Keratinocyte (primary cell): ENCODE results near the gene HUS1B.

Experiments
- EZH2 ChIP-seq: IDR thresholded peaks from one replicate; pipeline ENCODE4 v1.6.1; 2012; ENCODE audit warnings: inconsistent platforms, mild to moderate bottlenecking, low read length, moderate library complexity
- TF ChIP-seq, protein P1 (sequence below), 3 experiments: IDR thresholded peaks in 1 of 3; conservative IDR thresholded peaks in 1 of 3; optimal IDR thresholded peaks in 1 of 3; 2 replicates in 2 of 3; 3 replicates in 1 of 3; pipeline versions ENCODE3 to v1.5.1; 2011; ENCODE audit warnings: low read length in 3 of 3, mild to moderate bottlenecking in 3 of 3, moderate library complexity in 2 of 3, control low read depth in 1 of 3, inconsistent platforms in 1 of 3; ENCODE audit not compliant: insufficient read depth in 2 of 3; ENCODE audit errors: extremely low read depth in 1 of 3

DNA sequence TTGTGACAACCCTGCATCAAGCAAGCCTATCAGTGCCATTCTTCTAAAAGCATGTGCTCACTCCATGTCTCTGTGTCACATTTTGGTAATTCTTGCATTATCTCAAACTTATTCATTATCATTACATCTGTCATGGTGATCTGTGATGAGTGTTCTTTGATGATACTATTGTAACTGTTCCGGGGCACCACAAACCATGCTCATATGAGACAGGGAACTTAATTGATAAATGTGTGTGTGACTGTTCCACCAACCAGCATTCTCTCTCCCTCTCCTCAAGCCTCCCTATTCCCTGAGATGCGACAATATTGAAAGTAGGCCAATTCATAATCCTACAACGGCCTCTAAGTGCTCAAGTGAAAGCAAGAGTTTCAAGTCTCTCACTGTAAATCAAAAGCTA is 4.0 kb downstream of the HUS1B start:
- TF ChIP-seq, protein P1, sequence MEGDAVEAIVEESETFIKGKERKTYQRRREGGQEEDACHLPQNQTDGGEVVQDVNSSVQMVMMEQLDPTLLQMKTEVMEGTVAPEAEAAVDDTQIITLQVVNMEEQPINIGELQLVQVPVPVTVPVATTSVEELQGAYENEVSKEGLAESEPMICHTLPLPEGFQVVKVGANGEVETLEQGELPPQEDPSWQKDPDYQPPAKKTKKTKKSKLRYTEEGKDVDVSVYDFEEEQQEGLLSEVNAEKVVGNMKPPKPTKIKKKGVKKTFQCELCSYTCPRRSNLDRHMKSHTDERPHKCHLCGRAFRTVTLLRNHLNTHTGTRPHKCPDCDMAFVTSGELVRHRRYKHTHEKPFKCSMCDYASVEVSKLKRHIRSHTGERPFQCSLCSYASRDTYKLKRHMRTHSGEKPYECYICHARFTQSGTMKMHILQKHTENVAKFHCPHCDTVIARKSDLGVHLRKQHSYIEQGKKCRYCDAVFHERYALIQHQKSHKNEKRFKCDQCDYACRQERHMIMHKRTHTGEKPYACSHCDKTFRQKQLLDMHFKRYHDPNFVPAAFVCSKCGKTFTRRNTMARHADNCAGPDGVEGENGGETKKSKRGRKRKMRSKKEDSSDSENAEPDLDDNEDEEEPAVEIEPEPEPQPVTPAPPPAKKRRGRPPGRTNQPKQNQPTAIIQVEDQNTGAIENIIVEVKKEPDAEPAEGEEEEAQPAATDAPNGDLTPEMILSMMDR (optimal IDR thresholded peaks at IDR 0.05 in 1 of 3, IDR thresholded peaks at IDR 0.05 in 1 of 3, conservative IDR thresholded peaks at IDR 0.05 in 1 of 3; ENCODE audit: extremely low read depth in 1 of 3, insufficient read depth in 2 of 3, low read length in 3 of 3) = no peak
- TF ChIP-seq EZH2 = no peak
